ENCODE results near the gene MUC5AC. TPM values are rescaled to one million over a fixed set of nuclear protein-coding genes. Genes with fewer than 3 reads are reported as not detected.

MUC5AC gene
- polyA plus RNA-seq, 1 experiment, result not detected

DNA sequence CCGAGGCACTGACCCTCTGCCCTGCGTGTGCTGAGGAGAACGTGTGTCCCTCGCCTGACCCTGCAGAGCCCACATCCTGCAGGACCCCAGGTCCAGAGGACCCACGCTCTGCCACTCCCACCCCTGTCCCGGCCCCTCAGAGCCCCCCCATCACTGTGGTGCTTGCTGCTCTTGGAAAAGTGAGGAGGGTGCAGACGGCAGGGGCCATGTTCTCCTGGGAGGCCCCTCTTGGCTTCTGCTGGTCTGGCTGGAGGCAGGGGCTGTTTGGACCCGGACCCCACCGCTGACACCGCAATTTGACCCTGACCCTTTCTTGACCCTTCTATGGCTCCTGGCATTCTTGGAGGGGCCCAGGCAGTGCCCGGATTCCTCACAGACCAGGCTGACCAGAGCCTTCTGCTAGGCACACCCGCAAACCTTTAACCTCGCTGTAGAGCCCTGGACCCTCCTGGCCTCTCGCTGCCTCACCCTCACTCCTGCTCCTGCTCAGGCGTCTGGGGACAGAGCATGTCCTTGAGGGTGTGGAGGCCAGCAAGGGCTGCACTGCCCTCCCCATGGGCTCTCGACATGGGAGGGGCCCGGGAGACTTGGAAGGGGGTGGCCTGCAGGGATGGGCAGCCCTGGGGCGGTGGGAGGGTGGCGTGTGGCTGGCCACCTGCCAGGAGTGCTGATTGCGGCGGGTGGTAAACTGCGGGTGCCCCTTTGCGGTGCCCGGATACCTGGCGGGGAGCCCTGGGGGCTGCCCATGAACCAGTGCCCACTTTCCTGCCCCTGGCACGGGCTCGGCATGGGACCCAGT, 37.0 kb upstream of the MUC5AC start:
- Histone ChIP-seq H3K4me3 (ENCODE audit: low read depth, low read length) (no peak overlapping the region), H3K27me3 (ENCODE audit: control insufficient read depth, insufficient read depth, low read length) (peaks cover 4% of the 10 kb centered on the region; the same call in 1 of the 2 replicates), H3K36me3 (ENCODE audit: control insufficient read depth, insufficient read depth, low read length) (no peaks in the 10 kb centered on the region)
- TF ChIP-seq, protein P1, sequence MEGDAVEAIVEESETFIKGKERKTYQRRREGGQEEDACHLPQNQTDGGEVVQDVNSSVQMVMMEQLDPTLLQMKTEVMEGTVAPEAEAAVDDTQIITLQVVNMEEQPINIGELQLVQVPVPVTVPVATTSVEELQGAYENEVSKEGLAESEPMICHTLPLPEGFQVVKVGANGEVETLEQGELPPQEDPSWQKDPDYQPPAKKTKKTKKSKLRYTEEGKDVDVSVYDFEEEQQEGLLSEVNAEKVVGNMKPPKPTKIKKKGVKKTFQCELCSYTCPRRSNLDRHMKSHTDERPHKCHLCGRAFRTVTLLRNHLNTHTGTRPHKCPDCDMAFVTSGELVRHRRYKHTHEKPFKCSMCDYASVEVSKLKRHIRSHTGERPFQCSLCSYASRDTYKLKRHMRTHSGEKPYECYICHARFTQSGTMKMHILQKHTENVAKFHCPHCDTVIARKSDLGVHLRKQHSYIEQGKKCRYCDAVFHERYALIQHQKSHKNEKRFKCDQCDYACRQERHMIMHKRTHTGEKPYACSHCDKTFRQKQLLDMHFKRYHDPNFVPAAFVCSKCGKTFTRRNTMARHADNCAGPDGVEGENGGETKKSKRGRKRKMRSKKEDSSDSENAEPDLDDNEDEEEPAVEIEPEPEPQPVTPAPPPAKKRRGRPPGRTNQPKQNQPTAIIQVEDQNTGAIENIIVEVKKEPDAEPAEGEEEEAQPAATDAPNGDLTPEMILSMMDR (IDR thresholded peaks at IDR 0.05; ENCODE audit: insufficient read depth, low read depth, low read length), result no peak
- CTCF ChIA-PET, result interaction anchor here (0.6 kb wide), 1 partner anchor 757 kb away, joined by 3 read pairs; no protein-coding TSS in a partner anchor
- no peak for DNase-seq (ENCODE audit: low read depth)
- POLR2A ChIA-PET, result no interaction called here

DNA sequence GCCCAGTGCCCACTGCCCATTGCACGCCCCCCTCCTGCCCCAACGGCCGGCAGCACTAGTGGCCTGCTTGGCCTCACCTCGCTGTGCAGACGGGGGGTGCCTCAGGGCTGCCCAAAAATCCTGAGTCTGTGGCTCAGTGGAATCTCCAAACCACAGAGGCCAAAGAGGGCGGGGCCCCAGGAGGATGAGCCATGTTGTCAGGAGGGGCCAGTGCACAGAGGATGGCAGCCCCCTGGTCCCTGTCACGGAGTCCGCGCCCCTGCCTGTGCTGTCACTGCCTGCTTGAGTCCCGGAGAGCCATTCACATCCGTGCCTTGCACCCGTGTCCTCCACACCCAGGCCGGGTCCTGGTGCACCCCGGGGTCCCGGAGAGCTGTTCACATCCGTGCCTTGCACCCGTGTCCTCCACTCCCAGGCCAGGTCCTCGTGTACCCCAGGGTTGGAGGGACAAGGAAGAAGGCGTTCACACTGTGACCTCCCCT, 36.4 kb upstream of the MUC5AC start:
- H3K4me3 ChIP-seq (ENCODE audit: low read depth, low read length), result no peak overlapping the region
- CTCF ChIA-PET, result interaction anchor here (0.6 kb wide), 1 partner anchor 756 kb away, joined by 3 read pairs; no protein-coding TSS in a partner anchor
- peaks cover 4% of the 10 kb centered on the region; the same call in 1 of the 2 replicates for H3K27me3 ChIP-seq (ENCODE audit: control insufficient read depth, insufficient read depth, low read length)
- H3K36me3 ChIP-seq (ENCODE audit: control insufficient read depth, insufficient read depth, low read length), result no peaks in the 10 kb centered on the region
- no peak for DNase-seq (ENCODE audit: low read depth)
- TF ChIP-seq, protein P1 (IDR thresholded peaks at IDR 0.05; ENCODE audit: insufficient read depth, low read depth, low read length), result no peak
- POLR2A ChIA-PET, result no interaction called here

DNA sequence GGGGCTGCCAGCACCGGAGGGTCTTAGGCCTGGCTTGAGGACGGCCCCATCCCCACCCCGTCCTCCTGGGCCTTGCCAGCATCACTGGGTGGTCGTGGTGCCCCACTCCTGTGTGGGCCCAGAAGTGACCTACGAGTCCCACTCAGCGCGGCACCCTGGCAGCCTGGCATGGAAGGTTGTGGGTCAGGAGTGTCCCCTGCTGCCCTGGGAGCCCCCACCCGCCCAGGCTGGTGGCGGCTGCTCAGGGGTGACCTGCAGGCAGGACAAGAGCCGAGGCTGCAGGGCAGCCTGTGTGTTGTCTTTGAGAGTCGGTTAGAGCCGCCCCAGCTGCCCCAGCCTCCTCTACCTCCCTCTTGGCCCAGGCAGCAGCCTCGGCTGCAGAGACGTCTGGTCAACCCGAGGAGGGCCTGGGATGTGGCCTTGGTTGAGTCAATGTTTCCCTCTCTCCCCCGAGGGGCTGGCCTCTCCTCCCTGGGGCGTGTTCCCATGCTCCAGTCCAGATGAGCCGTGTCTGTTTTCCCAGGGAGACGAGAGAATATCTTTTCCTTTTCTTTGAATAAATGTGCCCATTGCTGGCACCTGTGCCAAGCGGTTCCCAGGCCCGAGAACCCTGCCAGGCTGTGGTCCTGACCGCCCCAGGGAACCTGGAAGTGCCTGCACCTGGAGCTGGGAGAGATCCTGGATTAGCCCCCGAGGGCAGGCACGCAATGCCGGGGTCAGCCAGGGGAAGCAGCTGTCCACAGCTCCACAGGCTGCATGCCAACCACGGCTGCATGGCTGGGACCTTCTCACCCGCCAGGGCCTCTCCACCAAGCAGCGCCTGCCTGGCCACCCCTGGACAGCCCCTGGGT, 35.7 kb upstream of the MUC5AC start:
- TF ChIP-seq, protein P1 (IDR thresholded peaks at IDR 0.05; ENCODE audit: insufficient read depth, low read depth, low read length), result no peak
- CTCF ChIA-PET, result no interaction called here
- no peaks in the 10 kb centered on the region for H3K36me3 ChIP-seq (ENCODE audit: control insufficient read depth, insufficient read depth, low read length)
- no peak overlapping the region for H3K4me3 ChIP-seq (ENCODE audit: low read depth, low read length)
- POLR2A ChIA-PET, result no interaction called here
- H3K27me3 ChIP-seq (ENCODE audit: control insufficient read depth, insufficient read depth, low read length), result peaks cover 2% of the 10 kb centered on the region; the same call in 1 of the 2 replicates
- DNase-seq (ENCODE audit: low read depth), result no peak

DNA sequence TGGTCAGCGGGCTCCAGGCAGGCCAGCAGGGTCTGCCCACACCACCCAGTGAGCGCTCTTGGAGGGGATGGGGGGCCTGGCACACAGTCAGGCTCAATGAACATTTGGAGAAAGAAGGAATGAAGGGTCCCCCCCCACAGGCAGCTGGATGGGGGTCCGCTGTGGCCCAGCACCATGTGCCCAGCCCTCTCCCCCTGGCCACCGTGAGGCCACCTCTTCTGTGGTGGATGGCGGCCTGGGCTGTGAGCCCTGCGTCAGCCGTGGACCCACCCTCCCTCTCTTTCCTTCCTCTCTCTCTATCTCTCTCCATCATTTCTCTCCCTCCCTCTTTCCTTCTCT, 35.1 kb upstream of the MUC5AC start:
- TF ChIP-seq, protein P1 (IDR thresholded peaks at IDR 0.05; ENCODE audit: insufficient read depth, low read depth, low read length), result no peak
- H3K36me3 ChIP-seq (ENCODE audit: control insufficient read depth, insufficient read depth, low read length), result no peaks in the 10 kb centered on the region
- peaks cover 2% of the 10 kb centered on the region; the same call in 1 of the 2 replicates for H3K27me3 ChIP-seq (ENCODE audit: control insufficient read depth, insufficient read depth, low read length)
- no peak overlapping the region for H3K4me3 ChIP-seq (ENCODE audit: low read depth, low read length)
- ChIA-PET POLR2A (no interaction called here), CTCF (no interaction called here)
- no peak for DNase-seq (ENCODE audit: low read depth)

DNA sequence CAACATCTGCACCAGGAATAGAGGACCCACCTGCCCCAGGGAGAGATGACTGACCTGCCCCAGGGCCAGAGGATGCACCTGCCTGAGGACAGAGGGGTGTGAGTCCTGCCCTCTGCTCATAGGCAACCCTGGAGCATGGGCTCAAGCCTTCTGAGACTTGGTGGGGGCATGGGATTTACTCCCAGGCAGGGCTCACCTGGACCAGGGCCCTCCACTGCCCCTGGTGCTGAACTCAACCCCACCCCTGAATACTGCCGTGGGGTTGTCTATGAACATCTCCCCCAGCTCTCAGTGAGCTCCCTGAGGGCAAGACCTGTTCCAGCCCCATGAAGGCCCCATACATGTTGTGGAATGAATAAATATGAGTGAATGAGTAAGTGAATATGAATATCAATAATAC, 33.8 kb upstream of the MUC5AC start:
- CTCF ChIA-PET, result no interaction called here
- Histone ChIP-seq H3K4me3 (ENCODE audit: low read depth, low read length) (no peak overlapping the region), H3K27me3 (ENCODE audit: control insufficient read depth, insufficient read depth, low read length) (peaks cover 2% of the 10 kb centered on the region; the same call in 1 of the 2 replicates), H3K36me3 (ENCODE audit: control insufficient read depth, insufficient read depth, low read length) (no peaks in the 10 kb centered on the region)
- no peak for DNase-seq (ENCODE audit: low read depth)
- TF ChIP-seq, protein P1 (IDR thresholded peaks at IDR 0.05; ENCODE audit: insufficient read depth, low read depth, low read length), result no peak
- POLR2A ChIA-PET, result no interaction called here

Data from BJ (cell line).